ENCODE measurements around the gene SH3BGR.

- TF ChIP-seq CTCF (IDR thresholded peaks at IDR 0.05), result no peak
- no peak for TF ChIP-seq POLR2A (IDR thresholded peaks at IDR 0.05)
Measured at GRCh38 chr21:39467746-39468145, 16.0 kb downstream of the SH3BGR start.
